K562 (cell line): Measurements from ENCODE around the gene RTN4. TPM values are rescaled to one million over a fixed set of nuclear protein-coding genes. Genes with fewer than 3 reads are reported as not detected.

Source experiments
- EGR1 ChIP-seq: fragments of 450-650 bp; conservative IDR thresholded peaks from 2 replicates; pipeline ENCODE4 v1.6.1; 2017; ENCODE audit warnings: mild to moderate bottlenecking
- FOS ChIP-seq: IDR thresholded peaks from 3 replicates; pipeline ENCODE4 v1.6.1; 2011; ENCODE audit not compliant: insufficient read length; ENCODE audit errors: extremely low read depth
- JUNB ChIP-seq: fragments of 450-650 bp; formaldehyde crosslinking; conservative IDR thresholded peaks from 2 replicates; pipeline ENCODE4 v1.4.0; 2020; ENCODE audit warnings: mild to moderate bottlenecking
- MAFF ChIP-seq: IDR thresholded peaks from 2 replicates; pipeline ENCODE4 v1.6.1; 2012; ENCODE audit warnings: low read length, improper control_type of control experiment
- MTA3 ChIP-seq: fragments of 450-650 bp; formaldehyde crosslinking; IDR thresholded peaks from 2 replicates; pipeline ENCODE4 v1.6.1; 2017; ENCODE audit warnings: mild to moderate bottlenecking, borderline replicate concordance
- MTF1 ChIP-seq: fragments of 250-450 bp; sonication (Bioruptor Pico); IDR thresholded peaks from 2 replicates; pipeline ENCODE4 v1.9.0; 2021; ENCODE audit warnings: moderate library complexity, mild to moderate bottlenecking, inconsistent platforms, borderline replicate concordance
- NUFIP1 ChIP-seq: fragments of 450-650 bp; IDR thresholded peaks from 2 replicates; pipeline ENCODE4 v1.6.1; 2018; ENCODE audit not compliant: partially characterized antibody
- PCBP1 ChIP-seq: fragments of 200-400 bp; formaldehyde crosslinking; IDR thresholded peaks from 2 replicates; pipeline ENCODE4 v1.6.1; 2018; ENCODE audit warnings: mild to moderate bottlenecking, low read depth, low read length; ENCODE audit not compliant: poor library complexity, severe bottlenecking
- POLR2B ChIP-seq: fragments of 450-650 bp; IDR thresholded peaks from 2 replicates; pipeline ENCODE4 v1.6.1; 2018; ENCODE audit warnings: low read depth; ENCODE audit not compliant: partially characterized antibody
- POLR2G ChIP-seq: fragments of 200-400 bp; formaldehyde crosslinking; IDR thresholded peaks from 2 replicates; pipeline ENCODE4 v1.6.1; 2017; ENCODE audit warnings: low read depth, mild to moderate bottlenecking, antibody characterized with exemption, low read length, moderate library complexity
- RAD21 ChIP-seq, 2 experiments: fragments of 250-450 bp in 1 of 2; fragments of 450-650 bp in 1 of 2; sonication (Bioruptor Pico) in 1 of 2; formaldehyde crosslinking in 1 of 2; IDR thresholded peaks in 1 of 2; conservative IDR thresholded peaks in 1 of 2; 2 replicates each; pipeline versions ENCODE4 v1.4.0 to v1.8.0; 2020 to 2022; ENCODE audit warnings: mild to moderate bottlenecking in 2 of 2, moderate library complexity in 1 of 2
- SMAD4 ChIP-seq: fragments of 250-450 bp; sonication (Bioruptor Pico); conservative IDR thresholded peaks from 2 replicates; pipeline ENCODE4 v1.8.0; 2021; ENCODE audit warnings: inconsistent platforms, mild to moderate bottlenecking, moderate library complexity
- SOX6 ChIP-seq: fragments of 450-650 bp; IDR thresholded peaks from 2 replicates; pipeline ENCODE4 v1.6.1; 2014; ENCODE audit warnings: mild to moderate bottlenecking
- SRSF3 ChIP-seq: fragments of 200-400 bp; formaldehyde crosslinking; IDR thresholded peaks from 2 replicates; pipeline ENCODE4 v1.6.1; 2016; ENCODE audit warnings: mild to moderate bottlenecking, low read length, moderate library complexity; ENCODE audit not compliant: insufficient read depth
- TGIF2 ChIP-seq: sonication (generic); formaldehyde crosslinking; IDR thresholded peaks from 2 replicates; pipeline ENCODE4 v1.8.1; 2022; ENCODE audit warnings: mild to moderate bottlenecking, missing genetic modification reagents, moderate library complexity
- XRCC3 ChIP-seq: fragments of 450-650 bp; IDR thresholded peaks from 2 replicates; pipeline ENCODE4 v1.6.1; 2017; ENCODE audit warnings: mild to moderate bottlenecking, moderate library complexity
- ZBTB1 ChIP-seq: sonication (generic); formaldehyde crosslinking; IDR thresholded peaks from 2 replicates; pipeline ENCODE4 v1.8.1; 2023; ENCODE audit warnings: missing genetic modification reagents, low read depth, mild to moderate bottlenecking, borderline replicate concordance
- ZFP36 ChIP-seq: fragments of 150-350 bp; IDR thresholded peaks from 2 replicates; pipeline ENCODE4 v1.6.1; 2018; ENCODE audit warnings: low read length, low read depth; ENCODE audit not compliant: partially characterized antibody
- ZNF274 ChIP-seq: IDR thresholded peaks from 2 replicates; pipeline ENCODE4 v1.6.1; 2011; ENCODE audit warnings: low read depth, mild to moderate bottlenecking, low read length, moderate library complexity, borderline replicate concordance
- ZNF431 ChIP-seq: sonication (generic); formaldehyde crosslinking; IDR thresholded peaks from 2 replicates; pipeline ENCODE4 v1.8.0; 2022; ENCODE audit warnings: mild to moderate bottlenecking, missing genetic modification reagents
- ZNF436 ChIP-seq: fragments of 250-450, 450-650 bp; sonication (Bioruptor Pico); formaldehyde crosslinking; IDR thresholded peaks from 2 replicates; pipeline ENCODE4 v1.7.0; 2020; ENCODE audit warnings: mild to moderate bottlenecking
- ZNF586 ChIP-seq: fragments of 450-650 bp; formaldehyde crosslinking; conservative IDR thresholded peaks from 2 replicates; pipeline ENCODE4 v1.4.0; 2020; ENCODE audit warnings: mild to moderate bottlenecking, moderate library complexity
- polyA plus RNA-seq, 8 experiments: library from polyadenylated mRNA; depleted of rRNA in 4 of 8; stranded (reverse) in 5 of 8; unstranded in 3 of 8; fragments of >200 nt; fragmentation: Nextera tagmentation in 2 of 8; fragmentation: Illumina TruSeq in 1 of 8; extraction: Ambion mirVana in 2 of 8; extraction: Trizol in 1 of 8; gene quantifications; 2 replicates each; pipeline versions ENCODE4 v1.2.1 to v1.2.3, GENCODE V29; 2011 to 2014; ENCODE audit warnings: inconsistent platforms in 1 of 8, missing spikeins in 1 of 8
- total RNA-seq, 7 experiments: library from RNA; depleted of rRNA in 6 of 7; stranded (reverse); fragments of >200 nt in 6 of 7; fragmentation: Illumina TruSeq in 2 of 7; extraction: Trizol in 2 of 7; gene quantifications; 2 replicates each; pipeline versions ENCODE4 v1.2.1 to v1.2.3, GENCODE V29; 2011 to 2021; ENCODE audit warnings: low replicate concordance in 1 of 7
- TF ChIP-seq, protein P1 (sequence below), 2 experiments: IDR thresholded peaks; 2 replicates each; pipeline ENCODE4 v1.6.1; 2011; ENCODE audit warnings: borderline replicate concordance in 1 of 2, control low read depth in 1 of 2, low read depth in 1 of 2, low read length in 1 of 2, mild to moderate bottlenecking in 1 of 2, mixed read lengths in 1 of 2, moderate library complexity in 1 of 2; ENCODE audit not compliant: insufficient read depth in 1 of 2, insufficient read length in 1 of 2, poor library complexity in 1 of 2, severe bottlenecking in 1 of 2; ENCODE audit errors: extremely low read depth in 1 of 2
- TF ChIP-seq, protein P2 (sequence below): fragments of 250-450 bp; sonication (Bioruptor Pico); IDR thresholded peaks from 2 replicates; pipeline ENCODE4 v1.4.0; 2020; ENCODE audit warnings: mild to moderate bottlenecking, moderate library complexity
- TF ChIP-seq, protein P3 (sequence below): fragments of 450-650 bp; formaldehyde crosslinking; conservative IDR thresholded peaks from 2 replicates; pipeline ENCODE4 v1.4.0; 2022; ENCODE audit warnings: mild to moderate bottlenecking, missing genetic modification characterization

RTN4 gene
- total and polyA plus RNA-seq, 9 of the 15 experiments (the other 6 are each of a cell fraction or from before 2014, with no cell fraction given) = 73.0 to 248 (median 116) TPM

DNA sequence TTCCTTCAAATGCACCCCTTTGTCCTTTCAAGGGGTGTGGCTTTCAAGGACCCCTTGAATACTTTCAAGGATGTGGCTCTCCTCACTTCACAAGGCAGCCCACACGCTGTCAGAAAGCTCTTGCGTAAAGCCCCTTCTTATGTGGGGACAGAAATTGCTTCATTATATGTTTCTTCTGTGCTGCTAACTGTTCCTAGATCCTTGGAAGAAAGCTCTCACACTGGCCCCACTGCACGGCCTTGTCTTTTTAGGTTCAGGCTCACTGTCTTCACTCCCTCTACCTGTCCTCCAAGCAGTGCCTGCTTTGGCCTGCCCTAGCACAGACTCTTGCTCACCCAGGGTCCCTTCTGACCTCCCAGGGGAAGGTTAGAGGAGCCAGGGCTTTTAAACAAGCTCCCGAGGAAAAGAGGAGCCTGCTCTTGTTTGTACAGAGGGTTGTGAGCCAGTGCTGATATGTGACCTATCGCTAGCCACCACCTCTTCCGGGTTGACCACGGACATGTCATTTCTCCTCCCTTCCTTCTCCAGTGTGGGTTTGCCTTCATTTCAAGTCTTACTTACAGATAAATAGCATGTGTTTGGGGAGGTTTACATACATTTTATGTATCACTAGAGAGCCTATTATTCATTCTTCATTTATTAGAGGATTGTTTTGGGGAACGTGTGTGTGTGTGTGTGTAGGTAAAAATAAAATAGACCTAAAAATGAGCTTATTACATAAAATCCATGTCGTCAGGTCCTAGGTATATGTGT, 94.7 kb downstream of the RTN4 start (continued):
- no peak for TF ChIP-seq EGR1
- peak; percentile 52 for TF ChIP-seq NUFIP1
- no peak for TF ChIP-seq ZBTB1 (CRISPR knock-in tag)
- TF ChIP-seq PCBP1 = no peak
- no peak for TF ChIP-seq JUNB
- no peak for TF ChIP-seq SRSF3
- 0 out of 2 replicates have a peak, but pooled peaks have one; percentile 62 for TF ChIP-seq MTA3
- no peak for TF ChIP-seq ZNF431
- TF ChIP-seq XRCC3 = no peak
- TF ChIP-seq ZNF274 = no peak
- no peak for TF ChIP-seq ZNF436 (CRISPR knock-in tag)
- no peak for TF ChIP-seq TGIF2 (CRISPR knock-in tag)
- TF ChIP-seq MAFF = no peak
- TF ChIP-seq FOS = no peak
- peak; percentile 72 for TF ChIP-seq SMAD4
- peak; percentile 65 for TF ChIP-seq POLR2B
- TF ChIP-seq POLR2G = no peak
- TF ChIP-seq, protein P1, sequence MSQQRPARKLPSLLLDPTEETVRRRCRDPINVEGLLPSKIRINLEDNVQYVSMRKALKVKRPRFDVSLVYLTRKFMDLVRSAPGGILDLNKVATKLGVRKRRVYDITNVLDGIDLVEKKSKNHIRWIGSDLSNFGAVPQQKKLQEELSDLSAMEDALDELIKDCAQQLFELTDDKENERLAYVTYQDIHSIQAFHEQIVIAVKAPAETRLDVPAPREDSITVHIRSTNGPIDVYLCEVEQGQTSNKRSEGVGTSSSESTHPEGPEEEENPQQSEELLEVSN (IDR thresholded peaks at IDR 0.05; ENCODE audit: borderline replicate concordance in 1 of 2, extremely low read depth in 1 of 2, insufficient read depth in 1 of 2, insufficient read length in 1 of 2, low read depth in 1 of 2, low read length in 1 of 2, poor library complexity in 1 of 2, severe bottlenecking in 1 of 2) = no peak
- TF ChIP-seq MTF1 (CRISPR knock-in tag) = no peak
- TF ChIP-seq, protein P2, sequence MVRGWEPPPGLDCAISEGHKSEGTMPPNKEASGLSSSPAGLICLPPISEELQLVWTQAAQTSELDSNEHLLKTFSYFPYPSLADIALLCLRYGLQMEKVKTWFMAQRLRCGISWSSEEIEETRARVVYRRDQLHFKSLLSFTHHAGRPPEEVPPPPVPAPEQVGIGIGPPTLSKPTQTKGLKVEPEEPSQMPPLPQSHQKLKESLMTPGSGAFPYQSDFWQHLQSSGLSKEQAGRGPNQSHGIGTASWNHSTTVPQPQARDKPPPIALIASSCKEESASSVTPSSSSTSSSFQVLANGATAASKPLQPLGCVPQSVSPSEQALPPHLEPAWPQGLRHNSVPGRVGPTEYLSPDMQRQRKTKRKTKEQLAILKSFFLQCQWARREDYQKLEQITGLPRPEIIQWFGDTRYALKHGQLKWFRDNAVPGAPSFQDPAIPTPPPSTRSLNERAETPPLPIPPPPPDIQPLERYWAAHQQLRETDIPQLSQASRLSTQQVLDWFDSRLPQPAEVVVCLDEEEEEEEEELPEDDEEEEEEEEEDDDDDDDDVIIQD (CRISPR knock-in tag) = no peak
- no peak; the same call in 1 of the 2 replicates for TF ChIP-seq ZNF586 (CRISPR knock-in tag)
- no peak for TF ChIP-seq SOX6
- TF ChIP-seq RAD21 (CRISPR knock-in tag; conservative IDR thresholded peaks at IDR 0.05 in 1 of 2, IDR thresholded peaks at IDR 0.05 in 1 of 2) = 0 out of 4 replicates have a peak, but pooled peaks of 1 of the 2 experiments have one; percentile 8
- TF ChIP-seq, protein P3, sequence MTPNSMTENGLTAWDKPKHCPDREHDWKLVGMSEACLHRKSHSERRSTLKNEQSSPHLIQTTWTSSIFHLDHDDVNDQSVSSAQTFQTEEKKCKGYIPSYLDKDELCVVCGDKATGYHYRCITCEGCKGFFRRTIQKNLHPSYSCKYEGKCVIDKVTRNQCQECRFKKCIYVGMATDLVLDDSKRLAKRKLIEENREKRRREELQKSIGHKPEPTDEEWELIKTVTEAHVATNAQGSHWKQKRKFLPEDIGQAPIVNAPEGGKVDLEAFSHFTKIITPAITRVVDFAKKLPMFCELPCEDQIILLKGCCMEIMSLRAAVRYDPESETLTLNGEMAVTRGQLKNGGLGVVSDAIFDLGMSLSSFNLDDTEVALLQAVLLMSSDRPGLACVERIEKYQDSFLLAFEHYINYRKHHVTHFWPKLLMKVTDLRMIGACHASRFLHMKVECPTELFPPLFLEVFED (CRISPR knock-in tag) = no peak
- TF ChIP-seq ZFP36 = no peak
